Fibroblast of lung (primary cell): ENCODE measurements around the gene IFNA21. TPM values are rescaled to one million over a fixed set of nuclear protein-coding genes. Genes with fewer than 3 reads are reported as not detected.

Experiments
- DNase-seq, 2 donors: peaks; one replicate each; pipeline versions ENCODE4 v3.0.0 to v3.0.0-alpha.2; 2010; ENCODE audit warnings: low read depth in 2 of 2
- H2AFZ ChIP-seq: 2 replicates; pipeline ENCODE4 v1.5.1; 2012; ENCODE audit warnings: low read length, control low read depth, inconsistent platforms
- H3K27ac ChIP-seq: 2 replicates; pipeline ENCODE4 v1.5.1; 2011; ENCODE audit warnings: low read length, control low read depth; ENCODE audit not compliant: insufficient read depth
- H3K27me3 ChIP-seq: 2 replicates; pipeline ENCODE4 v1.5.1; 2011; ENCODE audit warnings: mild to moderate bottlenecking, low read length; ENCODE audit not compliant: control insufficient read depth, insufficient read depth
- H3K36me3 ChIP-seq: 2 replicates; pipeline ENCODE4 v1.5.1; 2011; ENCODE audit warnings: low read length; ENCODE audit not compliant: control insufficient read depth, insufficient read depth
- H3K4me1 ChIP-seq: 2 replicates; pipeline ENCODE4 v1.5.1; 2011; ENCODE audit warnings: low read length; ENCODE audit not compliant: control insufficient read depth, insufficient read depth; ENCODE audit errors: extremely low read depth
- H3K4me2 ChIP-seq: 2 replicates; pipeline ENCODE4 v1.5.1; 2011; ENCODE audit warnings: low read length, control low read depth; ENCODE audit not compliant: insufficient read depth; ENCODE audit errors: extremely low read depth
- H3K4me3 ChIP-seq, 4 experiments: fragments of 200-600 bp in 1 of 4; sonication (generic) in 1 of 4; replicated peaks in 1 of 4; 2 replicates each; pipeline ENCODE4 v1.5.1; 2011 to 2016; ENCODE audit warnings: low read length in 4 of 4, low read depth in 3 of 4, mild to moderate bottlenecking in 3 of 4, control low read depth in 2 of 4, inconsistent platforms in 1 of 4, mixed read lengths in 1 of 4; ENCODE audit not compliant: insufficient read depth in 1 of 4; ENCODE audit errors: control extremely low read depth in 1 of 4
- H3K79me2 ChIP-seq: 2 replicates; pipeline ENCODE4 v1.5.1; 2012; ENCODE audit warnings: mild to moderate bottlenecking, low read length, inconsistent platforms; ENCODE audit not compliant: control insufficient read depth, insufficient read depth
- H3K9ac ChIP-seq: 2 replicates; pipeline ENCODE4 v1.5.1; 2011; ENCODE audit warnings: mild to moderate bottlenecking, low read length, control low read depth; ENCODE audit not compliant: insufficient read depth
- H3K9me3 ChIP-seq: 2 replicates; pipeline ENCODE4 v1.5.1; 2012; ENCODE audit warnings: low read depth, low read length; ENCODE audit not compliant: control insufficient read depth, insufficient read depth
- H4K20me1 ChIP-seq: 2 replicates; pipeline ENCODE4 v1.5.1; 2011; ENCODE audit warnings: low read length; ENCODE audit not compliant: control insufficient read depth, insufficient read depth; ENCODE audit errors: extremely low read depth
- EZH2 ChIP-seq: IDR thresholded peaks from 2 replicates; pipeline ENCODE4 v1.5.1; 2012; ENCODE audit warnings: low read length, control low read depth, mild to moderate bottlenecking; ENCODE audit errors: missing control alignments
- polyA plus RNA-seq, 2 donors: library from polyadenylated mRNA; depleted of rRNA in 1 of 2; stranded (reverse) in 1 of 2; unstranded in 1 of 2; fragments of >200 nt; gene quantifications; 2 replicates each; pipeline ENCODE4 v1.2.1, GENCODE V29; 2011 to 2012; ENCODE audit warnings: missing spikeins in 1 of 2
- total RNA-seq: library from RNA; depleted of rRNA; stranded (reverse); fragments of >200 nt; gene quantifications from 2 replicates; pipeline ENCODE4 v1.2.1, GENCODE V29; 2014
- TF ChIP-seq, protein P1 (sequence below), 2 donors: IDR thresholded peaks in 1 of 2; conservative IDR thresholded peaks in 1 of 2; 1 replicate in 1 of 2; 2 replicates in 1 of 2; pipeline ENCODE4 v1.5.1; 2011 to 2012; ENCODE audit warnings: low read length in 2 of 2, control low read depth in 1 of 2, inconsistent platforms in 1 of 2, low read depth in 1 of 2, mild to moderate bottlenecking in 1 of 2

The IFNA21 gene
- total and polyA plus RNA-seq, 2 donors (not counting 1 experiment from before 2014, with no cell fraction given), result not detected

GRCh38 chr9:21154018-21154608 is 12.3 kb downstream of the IFNA21 start:
- H2AFZ ChIP-seq, result no peak overlapping the region
- DNase-seq, result peak; percentile 15 to 22
- no peak overlapping the region for H3K4me2 ChIP-seq

DNA sequence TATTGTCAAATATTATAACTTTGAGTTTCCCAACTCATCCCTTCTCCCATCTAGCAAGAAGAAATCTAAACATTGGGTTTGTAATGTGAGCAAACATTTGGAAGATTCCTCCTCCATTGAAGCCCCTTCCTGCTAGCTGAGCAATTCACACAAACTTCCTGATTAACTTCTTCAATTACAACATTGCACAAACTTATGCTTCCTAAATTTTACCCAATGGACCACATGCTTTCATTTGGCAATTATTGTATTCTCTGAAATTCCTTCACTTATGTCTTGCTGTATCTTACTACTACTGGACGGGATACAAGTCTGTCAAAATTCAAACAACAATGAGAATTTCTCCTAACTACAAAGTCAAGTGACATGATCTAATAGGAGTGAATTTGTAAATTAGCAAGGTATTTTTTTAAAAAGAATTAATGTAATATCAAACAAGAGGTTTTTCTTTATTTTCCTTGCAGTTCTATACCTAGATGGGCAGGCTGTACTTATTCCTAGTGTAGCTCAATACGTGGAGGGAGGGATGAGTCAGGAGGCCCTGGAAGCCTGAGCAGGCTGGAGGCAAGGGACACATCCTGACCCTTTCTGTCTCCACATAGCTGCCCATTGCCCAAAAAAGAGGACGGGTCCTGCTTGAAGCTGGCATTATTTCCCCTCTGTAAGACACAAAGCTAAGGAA is 13.0 kb downstream of the IFNA21 start:
- Histone ChIP-seq H3K9me3 (no peaks in the 10 kb centered on the region), H3K9ac (no peak overlapping the region), H2AFZ (no peak overlapping the region), H3K4me3 (no peak overlapping the region), H3K4me1 (no peaks in the 10 kb centered on the region), H3K79me2 (no peaks in the 10 kb centered on the region), H3K27me3 (no peaks in the 10 kb centered on the region), H4K20me1 (no peaks in the 10 kb centered on the region), H3K4me2 (no peak overlapping the region), H3K36me3 (no peaks in the 10 kb centered on the region), H3K27ac (no peak overlapping the region)
- no peak for TF ChIP-seq EZH2
- TF ChIP-seq, protein P1, sequence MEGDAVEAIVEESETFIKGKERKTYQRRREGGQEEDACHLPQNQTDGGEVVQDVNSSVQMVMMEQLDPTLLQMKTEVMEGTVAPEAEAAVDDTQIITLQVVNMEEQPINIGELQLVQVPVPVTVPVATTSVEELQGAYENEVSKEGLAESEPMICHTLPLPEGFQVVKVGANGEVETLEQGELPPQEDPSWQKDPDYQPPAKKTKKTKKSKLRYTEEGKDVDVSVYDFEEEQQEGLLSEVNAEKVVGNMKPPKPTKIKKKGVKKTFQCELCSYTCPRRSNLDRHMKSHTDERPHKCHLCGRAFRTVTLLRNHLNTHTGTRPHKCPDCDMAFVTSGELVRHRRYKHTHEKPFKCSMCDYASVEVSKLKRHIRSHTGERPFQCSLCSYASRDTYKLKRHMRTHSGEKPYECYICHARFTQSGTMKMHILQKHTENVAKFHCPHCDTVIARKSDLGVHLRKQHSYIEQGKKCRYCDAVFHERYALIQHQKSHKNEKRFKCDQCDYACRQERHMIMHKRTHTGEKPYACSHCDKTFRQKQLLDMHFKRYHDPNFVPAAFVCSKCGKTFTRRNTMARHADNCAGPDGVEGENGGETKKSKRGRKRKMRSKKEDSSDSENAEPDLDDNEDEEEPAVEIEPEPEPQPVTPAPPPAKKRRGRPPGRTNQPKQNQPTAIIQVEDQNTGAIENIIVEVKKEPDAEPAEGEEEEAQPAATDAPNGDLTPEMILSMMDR (conservative IDR thresholded peaks at IDR 0.05 in 1 of 2, IDR thresholded peaks at IDR 0.05 in 1 of 2; ENCODE audit: low read depth in 1 of 2, low read length in 2 of 2), result no peak
- DNase-seq, result peak in 1 of 2 donors; percentile 20

More at GRCh38 chr9:21154018-21154608, 12.3 kb downstream of the IFNA21 start:
- H3K36me3 ChIP-seq, result no peaks in the 10 kb centered on the region
- H3K79me2 ChIP-seq, result no peaks in the 10 kb centered on the region
- TF ChIP-seq EZH2, result no peak
- TF ChIP-seq, protein P1 (conservative IDR thresholded peaks at IDR 0.05 in 1 of 2, IDR thresholded peaks at IDR 0.05 in 1 of 2; ENCODE audit: low read depth in 1 of 2, low read length in 2 of 2), result no peak
- no peaks in the 10 kb centered on the region for H3K9me3 ChIP-seq
- H3K27ac ChIP-seq, result no peak overlapping the region
- H3K9ac ChIP-seq, result no peak overlapping the region
- no peaks in the 10 kb centered on the region for H3K27me3 ChIP-seq
- no peak overlapping the region for H3K4me3 ChIP-seq
- no peaks in the 10 kb centered on the region for H3K4me1 ChIP-seq
- no peaks in the 10 kb centered on the region for H4K20me1 ChIP-seq

GRCh38 chr9:21144603-21145002 is 21.9 kb downstream of the IFNA21 start:
- no peaks in the 10 kb centered on the region for H3K27me3 ChIP-seq
- TF ChIP-seq EZH2, result no peak
- TF ChIP-seq, protein P1 (conservative IDR thresholded peaks at IDR 0.05 in 1 of 2, IDR thresholded peaks at IDR 0.05 in 1 of 2; ENCODE audit: low read depth in 1 of 2, low read length in 2 of 2), result no peak
- no peak overlapping the region for H3K9ac ChIP-seq
- H2AFZ ChIP-seq, result no peak overlapping the region
- H3K4me2 ChIP-seq, result no peak overlapping the region
- no peaks in the 10 kb centered on the region for H4K20me1 ChIP-seq
- H3K4me3 ChIP-seq, result no peak overlapping the region
- no peaks in the 10 kb centered on the region for H3K79me2 ChIP-seq
- H3K27ac ChIP-seq, result no peak overlapping the region
- no peaks in the 10 kb centered on the region for H3K9me3 ChIP-seq
- H3K36me3 ChIP-seq, result no peaks in the 10 kb centered on the region
- no peaks in the 10 kb centered on the region for H3K4me1 ChIP-seq
- DNase-seq, result no peak
